Gastrocnemius medialis (tissue), 4 donors: ENCODE data around the gene TSPAN5. TPM values are rescaled to one million over a fixed set of nuclear protein-coding genes. Genes with fewer than 3 reads are reported as not detected.

ENCODE experiments used
- ATAC-seq, 2 donors: fragments of 150-250 bp; one replicate each; pipeline ENCODE4 v1.9.1; 2016
- DNase-seq, 2 donors: peaks; one replicate each; pipeline ENCODE4 v3.0.0-alpha.2; 2019
- H3K27ac ChIP-seq, 4 donors: fragments of 200-600 bp; sonication (generic); 1 replicate in 1 of 4; 2 replicates in 3 of 4; pipeline ENCODE4 v1.5.1; 2016 to 2018; ENCODE audit warnings: mild to moderate bottlenecking in 2 of 4, moderate library complexity in 1 of 4
- H3K27me3 ChIP-seq, 3 donors: fragments of 200-600 bp; sonication (generic) in 2 of 3; 1 replicate in 1 of 3; 2 replicates in 2 of 3; pipeline versions ENCODE4 v1.5.1 to v1.6.0; 2016 to 2019; ENCODE audit warnings: mild to moderate bottlenecking in 1 of 3, moderate library complexity in 1 of 3
- H3K36me3 ChIP-seq, 2 donors: fragments of 200-600 bp; sonication (generic) in 1 of 2; one replicate each; pipeline ENCODE4 v1.5.1; 2017 to 2018
- H3K4me1 ChIP-seq, 2 donors: fragments of 200-600 bp; sonication (generic) in 1 of 2; one replicate each; pipeline ENCODE4 v1.5.1; 2016 to 2017; ENCODE audit warnings: mild to moderate bottlenecking in 2 of 2
- H3K4me3 ChIP-seq, 4 donors: fragments of 200-600 bp; sonication (generic) in 3 of 4; 1 replicate in 1 of 4; 2 replicates in 3 of 4; pipeline ENCODE4 v1.5.1; 2016 to 2019; ENCODE audit warnings: mild to moderate bottlenecking in 2 of 4
- H3K9me3 ChIP-seq, 3 donors: fragments of 200-600 bp; sonication (generic) in 2 of 3; 1 replicate in 1 of 3; 2 replicates in 2 of 3; pipeline ENCODE4 v1.5.1; 2016 to 2019
- CTCF ChIP-seq, 5 experiments: fragments of 450-650 bp in 3 of 5; fragments of 200-600 bp in 2 of 5; sonication (generic) in 2 of 5; IDR thresholded peaks in 4 of 5; conservative IDR thresholded peaks in 1 of 5; 1 replicate in 4 of 5; 2 replicates in 1 of 5; pipeline ENCODE4 v1.5.1; 2016 to 2019; ENCODE audit warnings: antibody characterized with exemption in 5 of 5, mild to moderate bottlenecking in 3 of 5, moderate library complexity in 3 of 5
- POLR2A ChIP-seq, 2 donors: fragments of 450-650 bp; IDR thresholded peaks; one replicate each; pipeline ENCODE4 v1.6.1; 2017; ENCODE audit warnings: antibody characterized with exemption in 2 of 2, mild to moderate bottlenecking in 2 of 2, moderate library complexity in 2 of 2
- in situ Hi-C, 4 donors: fragments of 200-750 bp; cut with MboI; loops; one replicate each; pipeline versions ENCODE4 v1.15.0 to v1.8.0; 2017; ENCODE audit warnings: low sequenced_read_pairs in 4 of 4
- intact Hi-C: fragments of 100-400 bp; cut with DNase I; formaldehyde crosslinking; loops from one replicate; pipeline ENCODE4 v1.15.1; 2023; ENCODE audit warnings: low total_unique reads
- total RNA-seq, 4 donors: library from RNA; depleted of rRNA; stranded (reverse); fragments of >200 nt; gene quantifications; one replicate each; pipeline versions ENCODE4 v1.1.0 to v1.2.3, GENCODE V29; 2016

Gene TSPAN5
- total RNA-seq, 4 donors from 2014 or later, result 0.55 to 18.7 (median 0.79) TPM

- Histone ChIP-seq H3K36me3 (no peaks in the 10 kb centered on the region), H3K27me3 (no peaks in the 10 kb centered on the region), H3K4me3 (no peak overlapping the region), H3K4me1 (no peaks in the 10 kb centered on the region), H3K9me3 (no peaks in the 10 kb centered on the region), H3K27ac (no peak overlapping the region)
- in situ Hi-C loops, result no loop called here
- no peak for ATAC-seq
- intact Hi-C loops, result no loop called here
- no peak for TF ChIP-seq POLR2A (IDR thresholded peaks at IDR 0.05)
- no peak for TF ChIP-seq CTCF (IDR thresholded peaks at IDR 0.05 in 4 of 5, conservative IDR thresholded peaks at IDR 0.05 in 1 of 5)
- no peak for DNase-seq
These were observed 139.0 kb downstream of the TSPAN5 start for GRCh38 chr4:98519268-98519977.

- no peaks in the 10 kb centered on the region for H3K27me3 ChIP-seq
- in situ Hi-C loops (no loop called here), intact Hi-C loops (no loop called here)
- TF ChIP-seq CTCF (IDR thresholded peaks at IDR 0.05 in 4 of 5, conservative IDR thresholded peaks at IDR 0.05 in 1 of 5) (no peak), POLR2A (IDR thresholded peaks at IDR 0.05) (no peak)
- H3K4me1 ChIP-seq, result no peaks in the 10 kb centered on the region
- H3K36me3 ChIP-seq, result no peaks in the 10 kb centered on the region
- DNase-seq, result no peak
- ATAC-seq, result no peak
- no peak overlapping the region for H3K4me3 ChIP-seq
- no peak overlapping the region for H3K27ac ChIP-seq
- H3K9me3 ChIP-seq, result no peaks in the 10 kb centered on the region
These were observed 139.7 kb downstream of the TSPAN5 start for GRCh38 chr4:98518559-98519267.

GRCh38 chr4:98517218-98518021 is 141.0 kb downstream of the TSPAN5 start:
- Histone ChIP-seq H3K9me3 (no peaks in the 10 kb centered on the region), H3K36me3 (no peaks in the 10 kb centered on the region), H3K27me3 (no peaks in the 10 kb centered on the region), H3K4me3 (no peak overlapping the region), H3K4me1 (no peaks in the 10 kb centered on the region), H3K27ac (no peak overlapping the region)
- DNase-seq (no peak), ATAC-seq (no peak)
- in situ Hi-C loops, result no loop called here
- TF ChIP-seq CTCF (IDR thresholded peaks at IDR 0.05 in 4 of 5, conservative IDR thresholded peaks at IDR 0.05 in 1 of 5), result no peak
- no peak for TF ChIP-seq POLR2A (IDR thresholded peaks at IDR 0.05)
- intact Hi-C loops, result no loop called here

- no peaks in the 10 kb centered on the region for H3K4me1 ChIP-seq
- H3K27ac ChIP-seq, result no peak overlapping the region
- no peaks in the 10 kb centered on the region for H3K27me3 ChIP-seq
- no peak for TF ChIP-seq CTCF (IDR thresholded peaks at IDR 0.05 in 4 of 5, conservative IDR thresholded peaks at IDR 0.05 in 1 of 5)
- no peak for TF ChIP-seq POLR2A (IDR thresholded peaks at IDR 0.05)
- intact Hi-C loops (no loop called here), in situ Hi-C loops (no loop called here)
- ATAC-seq, result no peak
- no peak for DNase-seq
- no peak overlapping the region for H3K4me3 ChIP-seq
- no peaks in the 10 kb centered on the region for H3K9me3 ChIP-seq
- no peaks in the 10 kb centered on the region for H3K36me3 ChIP-seq
These were observed 141.8 kb downstream of the TSPAN5 start for GRCh38 chr4:98516441-98517217.
